ENCODE measurements around the gene TPCN2.

The TPCN2 gene

GRCh38 chr11:69160296-69161116 is 111.8 kb downstream of the TPCN2 start:
- no peak for DNase-seq (ENCODE audit: low read depth in 1 of 2, low spot score in 1 of 2)

GRCh38 chr11:69161117-69161407 is 112.3 kb downstream of the TPCN2 start:
- DNase-seq (ENCODE audit: low read depth in 1 of 2, low spot score in 1 of 2) = no peak

GRCh38 chr11:69162505-69162904 is 113.8 kb downstream of the TPCN2 start:
- DNase-seq (ENCODE audit: low read depth in 1 of 2, low spot score in 1 of 2) = no peak

DNA sequence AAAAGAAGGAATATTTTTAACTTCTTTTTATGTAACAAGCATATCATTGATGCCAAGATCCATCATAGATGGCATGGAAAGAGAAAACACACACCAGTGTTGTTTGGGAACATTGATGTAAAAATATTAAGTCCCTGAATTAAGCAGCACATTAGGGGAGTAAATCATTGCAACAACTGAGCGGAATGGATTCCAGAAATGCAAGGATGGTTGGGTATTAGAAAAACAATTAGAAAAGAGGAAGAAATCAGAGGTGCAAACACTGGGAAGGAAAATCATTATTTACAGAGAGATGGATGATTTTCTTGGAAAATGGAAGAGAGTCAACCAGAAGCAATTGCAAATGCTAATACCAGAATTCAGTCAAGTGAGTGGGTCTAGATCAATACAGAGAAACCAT is 115.1 kb downstream of the TPCN2 start:
- no peak for DNase-seq (ENCODE audit: low read depth in 1 of 2, low spot score in 1 of 2)

DNA sequence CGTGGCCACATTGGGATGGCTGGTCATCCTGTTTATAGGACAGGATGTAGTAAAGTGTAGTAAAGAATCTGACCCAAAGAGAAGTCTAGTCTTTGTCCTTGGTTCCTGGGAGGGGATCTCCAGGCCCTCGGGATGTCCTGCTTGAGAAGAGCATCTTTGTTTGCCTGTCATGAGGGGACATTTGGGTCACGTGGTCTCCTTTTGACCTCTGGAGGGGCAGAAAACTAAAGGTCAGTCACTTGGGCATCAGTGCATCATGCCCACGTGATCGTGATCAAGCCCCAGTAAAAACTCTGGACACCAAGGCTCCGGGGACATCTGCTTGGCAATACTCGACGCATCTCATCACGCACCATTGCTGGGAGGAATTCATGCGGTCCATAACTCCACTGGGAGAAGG is 116.1 kb downstream of the TPCN2 start:
- no peak for DNase-seq (ENCODE audit: low read depth in 1 of 2, low spot score in 1 of 2)

GRCh38 chr11:69165775-69166174 is 117.0 kb downstream of the TPCN2 start:
- no peak for DNase-seq (ENCODE audit: low read depth in 1 of 2, low spot score in 1 of 2)

DNA sequence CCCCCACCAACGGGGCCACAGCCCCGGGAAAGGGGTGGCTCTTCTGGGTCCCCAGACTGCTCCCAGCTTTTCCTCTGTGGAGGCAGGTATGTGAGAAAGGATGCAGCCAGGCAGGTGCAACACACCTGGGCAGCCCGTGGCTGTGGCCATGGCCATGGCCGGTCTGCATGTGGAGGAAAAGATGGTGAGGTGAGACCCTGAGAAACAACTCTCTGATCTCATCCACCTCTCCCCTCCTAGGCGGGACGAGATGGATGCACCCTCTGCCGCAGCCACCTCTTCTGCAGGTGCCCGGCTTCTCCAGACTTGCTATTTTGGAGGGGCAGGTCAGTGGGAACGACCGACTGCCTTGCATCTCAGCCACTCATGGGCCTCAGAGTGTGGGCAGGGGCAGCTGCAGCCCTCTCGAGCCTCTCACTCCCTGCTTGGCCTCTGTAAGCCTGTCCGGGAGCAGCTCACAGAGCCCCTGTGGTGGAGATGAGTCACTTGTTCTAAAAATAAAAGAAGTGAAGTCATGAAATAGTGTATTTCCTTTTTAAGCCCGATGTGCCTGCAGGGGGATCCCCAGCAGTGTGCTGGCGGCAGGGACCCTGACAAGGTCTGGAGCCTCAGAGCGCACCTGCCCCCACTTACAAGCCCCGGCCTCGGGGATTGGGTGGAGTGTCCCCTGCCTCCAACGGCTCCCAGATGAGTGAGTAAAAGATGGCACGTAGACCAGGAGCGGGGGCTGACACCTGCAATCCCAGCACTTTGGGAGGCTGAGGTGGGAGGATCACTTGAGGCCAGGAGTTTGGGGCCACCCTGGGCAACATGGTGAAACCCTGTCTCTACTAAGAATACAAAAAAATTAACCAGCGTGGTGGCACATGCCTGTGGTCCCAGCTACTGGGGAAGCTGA is 117.7 kb downstream of the TPCN2 start:
- no peak for DNase-seq (ENCODE audit: low read depth in 1 of 2, low spot score in 1 of 2)

DNA sequence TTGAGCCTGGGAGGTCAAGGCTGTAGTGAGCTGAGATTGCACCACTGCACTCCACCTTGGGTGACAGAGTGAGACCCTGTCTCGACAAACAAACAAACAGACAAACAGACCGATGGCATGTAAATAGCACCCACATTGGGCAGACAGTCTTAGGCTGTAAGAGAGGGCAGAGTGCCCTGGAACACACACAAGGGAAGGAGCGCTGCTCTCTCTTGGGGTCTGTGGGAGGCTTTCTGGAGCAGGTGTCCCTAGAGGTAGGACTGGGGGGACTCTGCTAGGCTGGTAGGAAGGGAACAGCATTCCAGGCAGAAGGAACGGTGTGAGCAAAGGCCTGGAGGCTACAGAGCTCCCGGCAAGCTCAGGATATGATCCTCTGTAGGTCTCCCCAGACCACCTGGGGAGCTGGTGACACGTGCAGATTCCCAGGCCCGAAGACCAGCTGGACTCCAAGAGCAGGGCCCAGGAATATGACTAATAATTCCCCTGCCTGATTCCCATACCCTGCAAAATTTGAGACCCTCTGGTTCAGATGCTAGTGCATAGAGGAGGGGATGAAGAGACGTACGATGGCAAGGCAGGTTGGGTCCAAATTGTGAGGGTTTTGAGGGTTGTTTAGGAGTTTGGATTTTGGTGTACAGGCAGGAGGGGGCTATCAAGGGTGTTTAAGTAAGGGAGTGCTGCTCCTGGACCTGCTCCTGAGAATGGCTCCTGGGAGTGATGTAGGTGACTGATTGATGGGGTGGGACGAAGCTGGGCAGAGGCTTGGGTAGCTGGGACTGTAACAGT is 118.6 kb downstream of the TPCN2 start:
- no peak for DNase-seq (ENCODE audit: low read depth in 1 of 2, low spot score in 1 of 2)

- no peak for DNase-seq (ENCODE audit: low read depth in 1 of 2, low spot score in 1 of 2)
Measured at GRCh38 chr11:69167916-69168691, 119.4 kb downstream of the TPCN2 start.

GRCh38 chr11:69169479-69169878 is 120.7 kb downstream of the TPCN2 start:
- DNase-seq (ENCODE audit: low read depth in 1 of 2, low spot score in 1 of 2) = no peak

- no peak for DNase-seq (ENCODE audit: low read depth in 1 of 2, low spot score in 1 of 2)
Measured at GRCh38 chr11:69170704-69171103, 122.0 kb downstream of the TPCN2 start.

DNA sequence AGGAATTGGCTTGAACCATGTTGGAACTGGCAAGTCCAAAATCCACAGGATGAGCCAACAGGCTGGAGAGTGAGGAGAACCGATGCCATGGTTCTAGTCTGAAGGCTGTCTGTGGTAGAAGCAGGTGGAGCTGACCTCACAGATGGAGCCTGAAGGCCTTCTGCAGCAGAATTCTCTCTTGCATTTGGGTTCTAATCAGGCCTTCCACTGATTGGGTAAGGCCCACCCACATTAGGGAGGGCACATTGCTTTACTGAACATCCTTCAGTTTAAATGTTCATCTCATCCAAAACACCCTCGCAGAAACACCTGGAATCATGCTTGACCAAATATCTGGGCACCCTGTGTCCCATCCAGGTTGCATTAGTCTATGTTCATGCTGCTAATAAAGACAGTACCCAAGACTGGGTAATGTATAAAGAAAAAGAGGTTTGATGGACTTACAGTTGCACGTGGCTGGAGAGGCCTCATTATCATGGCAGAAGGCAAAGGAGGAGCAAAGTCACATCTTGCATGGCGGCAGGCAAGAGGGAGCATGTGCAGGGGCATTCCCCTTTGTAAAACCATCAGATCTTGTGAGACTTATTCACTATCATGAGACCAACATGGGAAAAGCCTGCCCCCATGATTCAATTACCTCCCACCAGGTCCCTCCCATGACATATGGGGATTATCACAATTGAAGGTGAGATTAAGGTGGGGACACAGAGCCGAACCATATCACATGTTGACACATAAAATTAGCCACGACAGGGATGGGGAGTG is 122.9 kb downstream of the TPCN2 start:
- no peak for DNase-seq (ENCODE audit: low read depth in 1 of 2, low spot score in 1 of 2)

DNA sequence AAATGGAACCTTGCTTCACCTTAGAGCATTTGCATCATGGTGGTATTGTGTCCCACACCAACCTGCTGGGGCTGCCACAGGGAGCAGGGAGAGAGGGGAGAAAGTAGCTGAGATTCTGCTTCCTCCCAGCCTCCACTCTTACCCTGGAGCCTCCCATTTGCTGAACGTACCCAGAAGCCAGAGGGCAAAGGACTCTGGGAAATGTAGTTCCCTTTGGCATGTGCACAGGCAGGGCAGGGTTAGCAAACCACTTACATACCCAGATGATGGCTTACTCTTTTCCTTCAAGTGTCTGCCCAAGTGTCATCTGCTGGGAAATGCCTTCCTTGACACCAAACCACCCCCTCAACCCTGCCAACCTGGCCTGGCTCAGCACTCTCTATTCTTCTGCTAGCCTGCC is 123.9 kb downstream of the TPCN2 start:
- no peak for DNase-seq (ENCODE audit: low read depth in 1 of 2, low spot score in 1 of 2)

- DNase-seq (ENCODE audit: low read depth in 1 of 2, low spot score in 1 of 2) = no peak
Measured at GRCh38 chr11:69173331-69173730, 124.6 kb downstream of the TPCN2 start.

DNA sequence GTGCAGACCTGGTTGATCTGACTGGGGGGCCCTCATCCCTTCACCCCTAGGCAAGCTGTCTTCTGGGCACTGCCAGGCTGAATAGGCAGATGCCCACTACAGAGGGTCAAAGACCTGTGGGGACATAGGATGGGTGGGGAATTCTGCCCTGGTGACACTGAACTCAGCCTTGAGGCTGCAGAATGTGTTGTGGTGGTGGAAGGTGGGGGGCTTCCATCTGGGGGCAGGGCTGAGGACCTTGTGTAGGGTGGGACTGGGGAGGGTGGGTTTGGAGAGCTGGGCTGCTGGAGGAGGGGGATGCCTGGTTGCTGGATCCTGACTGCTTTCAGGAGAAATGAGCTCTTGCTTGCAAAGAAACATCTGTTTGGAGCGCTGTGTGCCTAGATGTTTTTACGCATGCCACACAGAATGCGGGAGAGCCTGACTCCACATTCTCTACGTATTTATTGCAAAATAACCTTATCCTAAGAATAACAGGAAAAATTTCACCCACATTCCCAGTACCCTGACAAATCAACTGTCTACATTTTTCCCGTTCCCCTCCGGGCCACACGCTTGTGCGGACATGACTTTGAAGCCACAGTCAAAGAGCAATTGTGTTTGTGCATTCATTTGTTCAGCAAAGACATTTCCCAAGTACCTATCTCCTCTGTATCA is 125.3 kb downstream of the TPCN2 start:
- no peak for DNase-seq (ENCODE audit: low read depth in 1 of 2, low spot score in 1 of 2)

DNA sequence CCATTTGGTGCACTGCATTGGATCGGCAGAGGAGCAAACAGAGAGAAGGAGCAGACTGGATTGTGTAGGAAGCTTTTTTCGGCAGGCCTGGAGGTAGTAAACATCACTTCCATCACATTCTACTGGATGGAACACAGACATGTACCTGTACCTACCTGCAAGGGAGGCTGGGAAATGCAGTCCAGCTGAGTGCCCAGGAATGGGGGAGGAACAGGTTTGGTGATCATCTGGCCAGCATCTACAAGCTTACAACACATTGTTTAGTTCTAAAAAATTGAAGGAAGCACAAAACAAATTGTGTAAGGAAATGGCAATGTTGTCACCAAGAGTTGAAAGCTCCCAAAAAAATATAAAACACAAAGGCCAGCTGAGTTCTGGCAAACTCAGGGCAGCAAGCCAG is 126.1 kb downstream of the TPCN2 start:
- no peak for DNase-seq (ENCODE audit: low read depth in 1 of 2, low spot score in 1 of 2)

DNA sequence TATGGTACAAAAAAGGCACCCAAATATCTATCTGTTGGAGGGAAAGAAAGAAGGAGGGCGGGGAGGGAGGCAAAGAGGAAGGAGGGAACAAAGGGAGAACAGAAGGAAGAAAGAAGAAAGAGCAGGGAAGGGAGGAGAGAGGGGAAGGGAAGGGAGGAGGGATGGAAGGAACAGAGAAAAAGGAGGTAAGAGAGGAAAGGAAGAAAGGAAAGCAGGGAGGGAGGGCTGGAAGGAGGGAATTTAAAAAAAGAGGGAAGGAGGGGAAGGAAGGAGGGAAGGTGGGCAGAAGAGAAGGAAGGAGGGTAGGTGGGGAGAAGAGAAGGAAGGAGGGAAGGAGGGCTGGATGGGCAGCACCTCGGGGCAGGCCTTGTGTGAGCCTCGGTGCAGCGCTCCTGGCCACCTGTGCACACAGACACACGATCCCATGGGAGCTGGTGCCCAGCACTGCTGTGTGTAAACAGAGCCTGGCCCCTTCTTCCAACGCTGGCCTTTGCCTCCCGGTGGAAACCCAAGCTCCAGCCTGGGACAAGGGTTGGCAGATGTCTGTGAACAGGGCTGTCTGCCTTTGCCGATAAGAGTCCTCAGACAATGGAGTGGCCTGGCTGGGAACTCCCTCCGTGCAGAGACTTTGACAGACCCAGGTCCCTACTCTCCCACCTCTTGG is 130.2 kb downstream of the TPCN2 start:
- no peak for DNase-seq (ENCODE audit: low read depth in 1 of 2, low spot score in 1 of 2)

DNA sequence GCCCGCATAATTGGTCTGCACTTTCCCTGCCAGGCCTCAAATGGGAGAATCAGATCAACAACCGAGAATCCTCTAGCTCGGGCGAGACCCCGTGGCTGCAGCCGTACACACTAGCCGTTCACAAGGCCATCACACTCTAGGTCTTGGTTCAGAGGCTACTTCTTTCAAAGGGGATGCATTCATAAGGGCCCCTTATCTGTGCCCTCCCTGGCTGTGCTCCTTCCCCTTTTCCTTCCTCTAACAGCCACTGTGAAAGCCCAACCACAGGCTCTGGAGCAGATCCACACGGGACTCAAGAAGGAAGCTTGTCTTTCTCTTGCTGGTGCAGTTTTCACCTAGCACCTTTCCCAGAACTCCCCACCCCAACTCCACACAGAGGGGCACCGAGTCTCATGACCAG is 131.5 kb downstream of the TPCN2 start:
- DNase-seq (ENCODE audit: low read depth in 1 of 2, low spot score in 1 of 2) = no peak

DNA sequence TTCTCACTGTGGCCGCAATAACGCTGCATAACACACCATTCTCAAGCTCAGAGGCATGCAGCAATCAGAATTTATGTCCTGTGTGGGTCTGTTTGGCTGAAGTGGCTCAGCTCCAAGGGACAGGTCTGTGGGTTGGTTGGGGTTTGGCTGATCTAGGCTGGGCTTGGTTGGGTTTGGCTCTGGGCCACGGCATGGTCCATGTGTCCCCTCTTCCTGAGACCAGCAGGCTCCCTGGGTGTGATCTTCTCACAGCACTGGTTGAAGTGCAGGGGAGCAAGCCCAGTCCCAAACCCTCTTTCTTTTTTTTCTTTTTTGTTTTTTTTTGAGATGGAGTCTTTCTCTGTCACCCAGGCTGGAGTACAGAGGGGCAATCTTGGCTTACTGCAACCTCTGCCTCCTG is 132.0 kb downstream of the TPCN2 start:
- no peak for DNase-seq (ENCODE audit: low read depth in 1 of 2, low spot score in 1 of 2)
